K562 (cell line): ENCODE data around the gene IKBKE. TPM values are rescaled to one million over a fixed set of nuclear protein-coding genes. Genes with fewer than 3 reads are reported as not detected.
A peak's percentile ranks its signal among the peaks of the same experiment; 100 is the strongest.

Experiments used
- CUX1 ChIP-seq: fragments of 200-800 bp; sonication (Bioruptor generic); IDR thresholded peaks from 2 replicates; pipeline ENCODE4 v1.6.1; 2016; ENCODE audit warnings: missing genetic modification characterization, missing compliant biosample characterization
- E2F8 ChIP-seq: fragments of 450-650 bp; IDR thresholded peaks from 2 replicates; pipeline ENCODE4 v1.7.1; 2018; ENCODE audit warnings: mild to moderate bottlenecking, low read depth; ENCODE audit not compliant: partially characterized antibody
- FOSL1 ChIP-seq: fragments of 200-800 bp; sonication (Bioruptor generic); conservative IDR thresholded peaks from 2 replicates; pipeline ENCODE4 v1.6.1; 2016; ENCODE audit warnings: missing genetic modification characterization, missing compliant biosample characterization
- HDAC1 ChIP-seq, 2 experiments: fragments of 450-650 bp; IDR thresholded peaks; 2 replicates each; pipeline ENCODE4 v1.6.1; 2016 to 2017; ENCODE audit warnings: inconsistent platforms in 1 of 2, mild to moderate bottlenecking in 1 of 2, moderate library complexity in 1 of 2
- MAZ ChIP-seq, 2 experiments: fragments of 450-650 bp in 1 of 2; sonication (generic) in 1 of 2; formaldehyde crosslinking; IDR thresholded peaks in 1 of 2; conservative IDR thresholded peaks in 1 of 2; 2 replicates each; pipeline versions ENCODE4 v1.4.0 to v1.5.0; 2020; ENCODE audit warnings: mild to moderate bottlenecking in 1 of 2, missing genetic modification reagents in 1 of 2
- MCM7 ChIP-seq, 2 experiments: fragments of 450-650 bp; IDR thresholded peaks; 2 replicates each; pipeline ENCODE4 v1.6.1; 2016 to 2018
- MNT ChIP-seq, 2 experiments: fragments of 450-650 bp; conservative IDR thresholded peaks; 2 replicates each; pipeline ENCODE4 v1.6.1; 2017; ENCODE audit warnings: mild to moderate bottlenecking in 2 of 2, moderate library complexity in 2 of 2
- MYC ChIP-seq, 2 experiments: fragments of 250-450 bp in 1 of 2; sonication (Bioruptor Pico) in 1 of 2; IDR thresholded peaks; 2 replicates each; pipeline versions ENCODE4 v1.5.1 to v1.6.1; 2012 to 2021; ENCODE audit warnings: low read depth in 2 of 2, borderline replicate concordance in 1 of 2, improper control_type of control experiment in 1 of 2, low read length in 1 of 2, mild to moderate bottlenecking in 1 of 2, moderate library complexity in 1 of 2
- NFE2 ChIP-seq: IDR thresholded peaks from 2 replicates; pipeline ENCODE4 v1.6.1; 2014; ENCODE audit warnings: antibody characterized with exemption, low read depth
- RAD51 ChIP-seq: fragments of 450-650 bp; IDR thresholded peaks from 2 replicates; pipeline ENCODE4 v1.7.1; 2016; ENCODE audit warnings: low read depth, mild to moderate bottlenecking, borderline replicate concordance
- SLC30A9 ChIP-seq: fragments of 250-450 bp; sonication (Bioruptor Pico); IDR thresholded peaks from 2 replicates; pipeline ENCODE4 v1.8.0; 2022; ENCODE audit warnings: mild to moderate bottlenecking, moderate library complexity
- SMAD4 ChIP-seq: fragments of 250-450 bp; sonication (Bioruptor Pico); conservative IDR thresholded peaks from 2 replicates; pipeline ENCODE4 v1.8.0; 2021; ENCODE audit warnings: inconsistent platforms, mild to moderate bottlenecking, moderate library complexity
- SOX6 ChIP-seq: fragments of 450-650 bp; IDR thresholded peaks from 2 replicates; pipeline ENCODE4 v1.6.1; 2014; ENCODE audit warnings: mild to moderate bottlenecking
- TOE1 ChIP-seq, 2 experiments: fragments of 450-650 bp in 1 of 2; sonication (generic) in 1 of 2; formaldehyde crosslinking in 1 of 2; IDR thresholded peaks; 2 replicates each; pipeline versions ENCODE4 v1.7.1 to v1.8.0; 2016 to 2022; ENCODE audit warnings: borderline replicate concordance in 2 of 2, mild to moderate bottlenecking in 2 of 2, antibody characterized with exemption in 1 of 2, inconsistent platforms in 1 of 2, low read depth in 1 of 2, missing genetic modification reagents in 1 of 2, moderate library complexity in 1 of 2
- TRIM24 ChIP-seq, 2 experiments: fragments of 450-650 bp; IDR thresholded peaks; 2 replicates each; pipeline ENCODE4 v1.6.1; 2016
- ZNF165 ChIP-seq: fragments of 250-450 bp; sonication (Bioruptor Pico); IDR thresholded peaks from 2 replicates; pipeline ENCODE4 v1.4.0; 2020; ENCODE audit warnings: borderline replicate concordance
- polyA plus RNA-seq, 8 experiments: library from polyadenylated mRNA; depleted of rRNA in 4 of 8; stranded (reverse) in 5 of 8; unstranded in 3 of 8; fragments of >200 nt; fragmentation: Nextera tagmentation in 2 of 8; fragmentation: Illumina TruSeq in 1 of 8; extraction: Ambion mirVana in 2 of 8; extraction: Trizol in 1 of 8; gene quantifications; 2 replicates each; pipeline versions ENCODE4 v1.2.1 to v1.2.3, GENCODE V29; 2011 to 2014; ENCODE audit warnings: inconsistent platforms in 1 of 8, missing spikeins in 1 of 8
- total RNA-seq, 7 experiments: library from RNA; depleted of rRNA in 6 of 7; stranded (reverse); fragments of >200 nt in 6 of 7; fragmentation: Illumina TruSeq in 2 of 7; extraction: Trizol in 2 of 7; gene quantifications; 2 replicates each; pipeline versions ENCODE4 v1.2.1 to v1.2.3, GENCODE V29; 2011 to 2021; ENCODE audit warnings: low replicate concordance in 1 of 7

The IKBKE gene
- total and polyA plus RNA-seq, 9 of the 15 experiments (the other 6 are each of a cell fraction or from before 2014, with no cell fraction given) = 2.3 to 9.0 (median 4.8) TPM

GRCh38 chr1:206503591-206504362, 33.5 kb downstream of the IKBKE start (continued):
- TF ChIP-seq HDAC1 (IDR thresholded peaks at IDR 0.05) = peak in 1 of 2 experiments; percentile 42; a peak in 1 of 4 replicates
- no peak for TF ChIP-seq MCM7 (IDR thresholded peaks at IDR 0.05)
- peak in 1 of 2 experiments; percentile 59; a peak in 2 of 4 replicates for TF ChIP-seq MAZ (CRISPR knock-in tag; conservative IDR thresholded peaks at IDR 0.05 in 1 of 2, IDR thresholded peaks at IDR 0.05 in 1 of 2)
- no peak for TF ChIP-seq ZNF165 (CRISPR knock-in tag)
- TF ChIP-seq NFE2 = 0 out of 2 replicates have a peak, but pooled peaks have one; percentile 33
- peak; percentile 19; the same call in 1 of the 2 replicates for TF ChIP-seq MYC (IDR thresholded peaks at IDR 0.05; ENCODE audit: low read depth, low read length)
- TF ChIP-seq MYC (CRISPR knock-in tag; IDR thresholded peaks at IDR 0.05; ENCODE audit: borderline replicate concordance, low read depth) = no peak
- peak; percentile 99 for TF ChIP-seq FOSL1
- peak in 1 of 2 experiments; percentile 34; a peak in 1 of 4 replicates for TF ChIP-seq MNT (conservative IDR thresholded peaks at IDR 0.05)
- TF ChIP-seq TOE1 (IDR thresholded peaks at IDR 0.05; ENCODE audit: borderline replicate concordance) = no peak
- TF ChIP-seq TOE1 (CRISPR knock-in tag; IDR thresholded peaks at IDR 0.05; ENCODE audit: borderline replicate concordance, low read depth) = no peak; the same call in 1 of the 2 replicates
- no peak for TF ChIP-seq E2F8
- peak; percentile 36; the same call in 1 of the 2 replicates for TF ChIP-seq SOX6
- peak; percentile 77; the same call in 1 of the 2 replicates for TF ChIP-seq CUX1
- TF ChIP-seq SLC30A9 (CRISPR knock-in tag) = no peak
- peak; percentile 62 for TF ChIP-seq RAD51
- TF ChIP-seq TRIM24 (IDR thresholded peaks at IDR 0.05) = peak in 1 of 2 experiments; percentile 59; a peak in 1 of 4 replicates
- TF ChIP-seq SMAD4 (CRISPR knock-in tag) = peak; percentile 43
